PC-9 (cell line): Measurements from ENCODE around the gene LSM14A.

ENCODE experiments used
- CTCF ChIP-seq: fragments of 200-600 bp; sonication (generic); conservative IDR thresholded peaks from 2 replicates; pipeline ENCODE4 v1.6.1; 2017; ENCODE audit warnings: mixed run types, antibody characterized with exemption, mild to moderate bottlenecking, moderate library complexity
- EZH2 ChIP-seq: fragments of 200-600 bp; sonication (generic); IDR thresholded peaks from 2 replicates; pipeline ENCODE4 v1.8.0; 2017; ENCODE audit warnings: antibody characterized with exemption, low read depth

- TF ChIP-seq CTCF (no peak), EZH2 (no peak)
These were observed 17.9 kb upstream of the LSM14A start for GRCh38 chr19:34154401-34154800.
